ENCODE measurements around the gene IRF6.

The IRF6 gene

DNA sequence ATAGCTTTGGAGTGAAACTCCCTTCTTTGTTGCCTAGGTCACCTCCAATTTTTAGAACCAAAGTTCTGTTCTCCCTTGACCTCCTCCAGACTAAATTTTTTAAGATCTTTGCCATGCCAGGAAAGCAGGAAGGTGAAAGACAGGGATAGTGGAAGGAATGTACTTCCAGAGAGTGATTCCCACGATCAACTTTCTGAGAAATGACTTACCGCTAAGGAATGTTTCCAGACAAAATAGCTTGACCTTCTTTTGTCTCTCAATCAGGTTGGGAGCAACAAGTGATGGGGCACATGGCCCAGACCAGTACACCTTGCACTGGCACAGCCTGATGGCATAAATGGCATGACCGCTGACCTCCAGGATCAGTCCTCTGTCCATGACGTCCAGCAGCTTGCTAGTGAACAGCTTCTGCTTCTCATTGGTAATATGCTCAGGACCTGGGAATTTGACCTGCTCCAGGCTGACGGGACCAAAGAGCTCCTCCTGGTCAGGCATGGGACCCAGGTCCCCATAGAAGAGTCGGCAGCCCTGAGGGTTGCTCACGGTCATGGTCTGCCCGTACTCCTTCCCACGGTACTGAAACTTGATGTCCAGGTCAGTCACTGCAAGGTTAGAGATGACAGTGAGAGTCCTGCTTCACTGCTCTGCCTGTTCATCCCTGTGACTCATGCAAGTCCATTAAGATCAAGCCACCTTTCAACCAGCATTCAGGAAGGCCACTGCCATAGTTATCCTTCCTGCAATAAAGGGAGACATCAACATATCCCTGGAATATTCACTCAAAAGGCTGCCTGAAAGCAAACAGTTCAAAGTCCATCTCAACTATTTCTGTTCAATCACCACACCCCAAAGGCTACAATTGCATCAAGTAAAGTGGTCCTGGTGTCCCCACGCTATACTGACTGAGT, 15.4 kb downstream of the IRF6 start:
- no peak for DNase-seq (ENCODE audit: low read depth)

DNA sequence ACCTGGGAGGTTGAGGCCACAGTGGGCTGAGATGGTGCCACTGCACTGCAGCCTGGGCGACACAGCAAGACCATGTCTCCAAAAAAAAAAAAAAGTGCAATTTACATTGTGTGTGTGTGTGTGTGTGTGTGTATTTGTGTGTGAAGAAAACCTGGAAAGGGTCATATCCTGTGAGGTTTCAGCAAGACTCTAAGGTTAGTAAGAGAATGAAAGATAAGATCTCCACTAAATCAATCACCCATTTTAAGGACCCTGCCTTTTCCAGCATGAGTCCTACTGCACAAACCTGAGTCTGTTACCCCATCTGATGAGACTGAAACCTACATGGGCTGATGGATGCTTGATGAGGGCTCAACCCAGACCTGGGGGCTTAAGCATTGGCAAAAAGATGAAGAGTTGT, 16.7 kb downstream of the IRF6 start:
- DNase-seq (ENCODE audit: low read depth), result no peak

DNA sequence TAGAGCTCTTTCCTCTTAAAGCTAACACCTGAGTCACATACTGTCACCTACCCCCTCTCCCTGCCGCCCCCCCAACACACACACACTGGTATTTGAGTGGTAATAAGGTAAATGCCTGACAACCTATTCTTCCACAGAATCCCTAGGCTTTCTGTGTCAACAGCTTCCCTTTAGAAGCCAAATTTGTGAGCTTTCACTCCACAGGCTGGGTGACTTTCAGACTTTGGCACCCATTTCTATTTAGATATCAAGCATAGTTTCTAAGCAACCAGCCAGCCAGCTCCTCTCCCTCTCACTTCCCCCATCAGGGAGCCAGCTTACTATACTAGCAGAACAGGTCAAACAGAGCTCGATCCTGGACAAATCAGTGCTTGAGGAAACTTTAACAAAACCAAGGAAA, 18.4 kb downstream of the IRF6 start:
- DNase-seq (ENCODE audit: low read depth), result no peak

DNA sequence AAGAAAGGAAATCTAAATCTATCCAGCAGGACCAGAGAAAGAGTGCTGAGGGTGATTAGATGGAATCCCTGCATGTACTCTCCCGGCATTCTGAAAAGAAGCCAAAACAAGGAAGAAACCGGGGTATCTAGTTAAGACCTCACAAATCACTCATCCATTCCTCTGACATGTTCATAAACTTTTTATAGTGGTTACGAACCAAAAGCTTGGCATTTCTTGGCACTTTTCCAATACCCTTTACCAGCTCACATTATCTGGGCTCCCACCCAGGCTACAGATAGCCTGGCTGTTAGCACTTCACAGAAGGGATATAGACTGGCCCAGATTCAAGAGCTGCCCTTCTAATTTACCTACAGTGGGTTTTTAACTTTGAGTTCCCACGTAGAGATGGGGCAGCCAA, 19.8 kb downstream of the IRF6 start:
- DNase-seq (ENCODE audit: low read depth), result no peak

DNA sequence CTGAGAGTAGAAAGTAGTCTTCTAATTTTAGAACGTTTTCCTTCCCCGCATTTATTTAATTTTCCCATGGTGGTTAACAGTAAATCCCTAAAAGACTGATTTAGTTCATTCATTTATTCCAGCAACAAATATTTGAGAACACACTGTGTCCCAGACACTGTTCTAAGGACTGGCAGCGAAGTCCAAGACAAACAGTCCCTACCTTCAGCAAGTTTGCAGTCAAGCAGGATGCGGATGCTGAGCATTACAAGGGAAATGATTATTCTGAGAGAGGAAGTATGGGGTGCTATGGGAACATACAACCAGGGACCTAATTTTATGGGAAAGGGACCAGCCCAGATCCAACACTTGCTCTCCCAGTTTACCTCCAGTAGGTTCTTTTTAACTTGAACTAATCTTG, 20.4 kb downstream of the IRF6 start:
- DNase-seq (ENCODE audit: low read depth), result no peak

DNA sequence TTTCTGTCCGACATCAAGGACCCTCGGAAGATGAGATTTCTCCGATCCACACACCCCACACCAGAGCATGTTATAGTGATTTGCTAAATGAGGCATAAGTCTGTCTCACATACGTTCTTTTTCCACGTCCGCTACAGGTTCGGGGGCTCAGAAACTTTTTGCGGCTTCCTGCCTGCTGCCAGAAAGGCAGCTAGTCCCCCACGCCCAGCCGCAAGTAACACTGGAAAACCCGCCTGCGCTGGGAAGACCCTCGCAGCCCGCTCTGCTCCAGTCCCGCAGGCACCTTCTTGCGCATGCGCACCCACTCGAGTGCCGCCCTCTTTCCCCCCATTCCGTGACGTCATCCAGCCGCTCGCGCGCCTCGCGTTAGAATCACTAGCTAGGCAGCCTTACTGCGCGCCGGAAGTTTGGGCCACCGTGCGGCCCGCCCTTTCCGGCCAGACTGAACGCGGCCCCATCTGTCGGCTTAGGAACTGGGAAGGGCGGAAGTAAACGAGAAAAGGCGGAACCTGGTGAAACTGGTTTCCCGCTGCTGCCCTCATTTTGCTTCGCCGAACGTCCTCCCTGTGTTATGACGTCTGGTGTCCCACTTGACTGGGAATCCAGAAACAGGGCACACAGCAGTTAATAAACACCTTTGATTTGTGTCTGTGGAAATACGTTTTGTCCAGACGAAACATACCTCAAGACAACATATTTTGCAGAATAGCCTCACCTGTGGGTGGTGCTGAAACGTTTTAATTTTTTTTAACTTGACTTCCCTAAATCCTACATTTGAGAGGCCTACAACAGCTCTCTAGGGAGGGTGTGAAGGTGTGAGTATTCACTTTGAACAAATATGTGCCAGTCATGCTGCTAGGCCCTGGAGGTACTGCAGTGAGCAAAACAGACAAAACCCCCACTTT, 21.4 kb downstream of the IRF6 start, which contains the start of gene C1orf74:
Gene C1orf74 (minus strand): TSS at position 295 of the 905 bp plus-strand sequence. CDS start 925 bp downstream, outside the sequence.
- DNase-seq (ENCODE audit: low read depth), result peak; percentile 71

DNA sequence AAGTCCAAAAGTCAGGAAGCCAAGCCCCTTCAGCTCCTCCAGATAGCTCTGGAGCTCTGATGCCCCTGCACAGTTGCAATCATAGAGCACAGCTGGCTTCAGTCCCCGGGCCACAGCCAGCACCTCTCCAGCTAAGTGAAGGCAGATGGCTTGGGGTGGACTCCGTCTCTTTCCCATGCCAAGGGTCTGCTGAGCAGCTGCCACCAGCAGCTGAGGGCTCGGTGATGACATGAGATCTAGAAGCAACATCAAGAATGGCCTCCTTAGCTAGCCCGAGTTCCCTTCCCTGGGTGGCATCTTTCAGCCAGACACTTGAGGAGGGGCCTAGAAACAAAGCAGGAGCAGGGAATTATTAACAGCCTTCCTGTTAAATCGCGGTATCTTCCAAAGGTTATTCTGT, 22.6 kb downstream of the IRF6 start:
- no peak for DNase-seq (ENCODE audit: low read depth)

DNA sequence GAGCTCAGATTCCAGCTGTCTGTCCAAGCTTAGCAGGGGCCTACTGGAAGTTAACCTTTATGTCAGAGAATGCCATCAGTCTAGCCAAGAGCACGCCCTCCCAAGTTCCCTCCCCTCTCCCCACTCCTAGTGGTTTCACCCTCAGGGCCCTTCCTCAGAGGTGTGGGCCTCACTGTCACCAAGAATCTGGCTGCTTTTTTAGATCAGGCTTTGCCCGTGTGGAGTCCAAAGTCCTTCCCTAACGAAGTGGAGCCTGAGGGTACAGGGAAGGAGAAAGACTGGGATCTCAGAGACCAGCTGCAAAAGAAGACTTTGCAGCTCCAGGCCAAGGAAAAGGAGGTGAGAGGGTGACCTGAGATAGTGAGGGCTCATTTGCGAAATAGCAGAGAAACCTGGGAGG, 25.7 kb downstream of the IRF6 start:
- no peak for DNase-seq (ENCODE audit: low read depth)

DNA sequence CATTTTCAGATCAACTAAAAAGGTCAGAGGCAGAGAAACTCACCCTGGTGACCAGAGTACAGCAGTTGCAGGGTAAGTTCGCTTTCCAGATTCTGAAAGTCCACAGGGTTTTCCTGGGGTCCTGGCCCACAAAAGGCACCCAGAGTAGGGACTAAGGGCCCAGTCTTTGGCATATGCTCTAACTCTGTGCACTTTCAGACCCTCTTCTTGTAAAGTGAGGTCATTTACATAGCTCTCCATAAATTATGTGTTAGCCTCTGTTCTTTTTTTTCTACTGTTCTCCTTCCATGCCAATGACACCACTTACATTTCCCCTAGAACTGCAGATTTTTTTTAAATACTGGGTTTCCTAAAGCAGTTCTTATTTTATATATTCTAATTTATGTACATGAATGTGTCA, 27.8 kb downstream of the IRF6 start:
- DNase-seq (ENCODE audit: low read depth), result no peak

DNA sequence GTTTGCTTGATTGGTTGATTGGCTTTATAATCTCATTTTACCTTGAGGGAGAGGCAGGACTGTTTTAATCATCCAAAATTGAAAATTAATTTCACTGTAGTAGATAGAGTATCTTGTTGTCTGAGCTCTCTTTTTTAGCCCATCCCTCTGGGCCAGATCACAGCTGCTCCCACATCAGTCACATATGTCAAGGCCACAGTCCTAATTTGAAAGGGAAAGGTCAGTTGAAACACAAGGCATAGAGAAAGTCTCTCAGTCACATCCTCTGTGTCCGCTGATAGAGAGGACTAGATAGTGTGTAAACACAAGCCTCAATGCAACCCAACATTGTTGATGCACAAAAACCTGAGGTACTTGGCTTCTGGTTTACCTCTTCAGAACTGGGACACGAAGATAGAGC, 28.4 kb downstream of the IRF6 start:
- no peak for DNase-seq (ENCODE audit: low read depth)

DNA sequence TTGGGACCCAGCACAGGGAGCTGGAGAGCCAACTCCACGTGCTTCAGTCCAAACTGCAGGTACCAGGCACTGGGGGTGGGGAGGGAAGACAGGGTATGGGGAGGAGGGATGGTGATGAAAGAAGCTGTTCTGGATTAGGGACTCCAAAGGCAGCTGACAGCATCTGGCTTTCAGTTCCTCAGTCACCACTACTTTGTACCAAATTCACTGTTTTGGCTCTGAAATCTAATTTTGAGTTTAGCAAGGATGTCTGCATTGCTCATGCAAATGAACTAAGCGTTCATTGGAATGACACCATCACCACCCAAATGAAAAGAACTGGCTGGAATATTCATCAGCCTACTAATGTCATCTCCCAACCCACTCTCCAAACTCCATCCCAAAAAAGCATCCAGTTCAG, 30.3 kb downstream of the IRF6 start:
- DNase-seq (ENCODE audit: low read depth), result no peak

DNA sequence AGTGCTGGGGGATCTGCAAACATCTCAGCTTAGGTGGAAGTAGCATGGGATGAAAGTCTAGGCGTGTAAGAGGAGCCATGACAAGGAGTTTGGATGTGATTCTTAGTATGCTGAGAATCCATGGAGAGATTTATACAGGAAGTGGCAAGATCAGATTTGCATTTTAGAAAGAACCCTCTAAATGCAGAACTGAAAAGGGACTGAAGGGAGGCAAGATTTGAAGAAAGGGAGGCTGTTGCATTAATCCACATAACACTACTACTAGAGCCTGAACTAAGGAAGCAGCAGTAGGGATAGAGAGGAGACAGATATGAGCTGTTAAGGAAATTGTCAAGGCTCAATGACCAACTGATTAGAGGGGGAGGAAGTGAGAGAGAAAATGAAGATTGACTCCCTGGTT, 31.4 kb downstream of the IRF6 start:
- no peak for DNase-seq (ENCODE audit: low read depth)

DNA sequence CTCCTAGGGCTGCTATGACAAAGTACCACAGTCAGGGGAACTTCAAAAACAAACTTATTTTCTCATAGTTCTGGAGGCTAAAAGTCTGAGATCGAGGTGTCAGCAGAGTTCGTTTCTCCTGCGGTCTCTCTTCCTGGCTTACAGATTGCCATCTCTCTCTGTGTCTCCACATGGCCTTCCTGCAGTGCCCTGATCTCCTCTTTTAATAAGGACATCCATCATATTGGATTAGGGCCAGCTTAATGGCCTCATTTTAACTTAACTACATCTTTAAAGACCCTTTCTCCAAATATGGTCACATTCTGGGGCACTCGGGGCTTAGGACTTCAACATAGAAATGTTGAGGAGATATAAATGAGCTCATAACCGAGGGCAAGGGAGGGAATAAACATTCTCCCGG, 33.8 kb downstream of the IRF6 start:
- no peak for DNase-seq (ENCODE audit: low read depth)

DNA sequence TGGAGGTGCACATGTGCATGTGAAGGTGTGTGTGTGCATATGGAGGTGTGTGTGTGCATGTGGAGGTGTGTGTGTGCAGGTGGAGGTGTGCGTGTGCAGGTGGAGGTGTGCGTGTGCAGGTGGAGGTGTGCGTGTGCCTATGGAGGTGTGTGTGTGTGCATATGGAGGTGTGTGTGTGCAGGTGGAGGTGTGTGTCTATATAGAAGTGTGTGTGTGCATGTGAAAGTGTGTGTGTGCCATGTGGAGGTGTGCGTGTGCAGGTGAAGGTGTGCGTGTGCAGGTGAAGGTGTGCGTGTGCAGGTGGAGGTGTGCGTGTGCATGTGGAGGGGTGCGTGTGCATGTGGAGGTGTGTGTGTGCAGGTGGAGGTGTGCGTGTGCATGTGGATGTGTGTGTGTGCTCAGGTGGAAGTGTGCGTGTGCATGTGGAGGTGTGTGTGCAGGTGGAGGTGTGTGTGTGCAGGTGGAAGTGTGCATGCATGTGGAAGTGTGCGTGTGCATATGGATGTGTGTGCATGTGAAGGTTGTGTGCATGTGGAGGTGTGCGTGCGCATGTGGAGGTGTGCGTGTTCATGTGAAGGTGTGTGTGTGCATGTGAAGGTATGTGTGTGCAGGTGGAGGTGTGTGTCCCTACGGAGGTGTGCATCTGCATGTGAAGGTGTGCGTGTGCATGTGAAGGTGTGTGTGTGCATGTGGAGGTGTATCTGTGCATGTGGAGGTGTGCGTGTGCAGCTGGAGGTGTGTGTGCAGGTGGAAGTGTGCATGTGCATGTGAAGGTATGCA, 35.1 kb downstream of the IRF6 start:
- no peak for DNase-seq (ENCODE audit: low read depth)

DNA sequence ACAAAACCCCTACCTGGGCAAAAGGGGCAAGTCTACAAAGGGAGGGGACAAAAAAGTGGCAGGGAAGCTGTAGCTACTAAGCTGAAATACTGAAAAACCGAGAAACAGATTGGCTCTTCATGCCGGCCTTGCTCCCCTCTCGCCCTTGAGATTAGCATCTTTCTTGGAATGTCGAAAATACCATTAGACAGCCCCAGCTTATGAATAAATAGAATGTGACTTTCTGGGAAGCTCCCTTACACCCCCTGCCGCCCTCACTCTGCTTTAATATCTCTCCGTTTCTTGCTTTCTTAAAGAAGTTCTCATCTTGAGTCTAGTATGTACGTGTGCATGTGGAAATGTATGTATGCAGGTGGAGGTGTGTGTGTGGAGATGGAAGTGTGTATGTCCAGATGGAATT, 36.0 kb downstream of the IRF6 start:
- no peak for DNase-seq (ENCODE audit: low read depth)

DNA sequence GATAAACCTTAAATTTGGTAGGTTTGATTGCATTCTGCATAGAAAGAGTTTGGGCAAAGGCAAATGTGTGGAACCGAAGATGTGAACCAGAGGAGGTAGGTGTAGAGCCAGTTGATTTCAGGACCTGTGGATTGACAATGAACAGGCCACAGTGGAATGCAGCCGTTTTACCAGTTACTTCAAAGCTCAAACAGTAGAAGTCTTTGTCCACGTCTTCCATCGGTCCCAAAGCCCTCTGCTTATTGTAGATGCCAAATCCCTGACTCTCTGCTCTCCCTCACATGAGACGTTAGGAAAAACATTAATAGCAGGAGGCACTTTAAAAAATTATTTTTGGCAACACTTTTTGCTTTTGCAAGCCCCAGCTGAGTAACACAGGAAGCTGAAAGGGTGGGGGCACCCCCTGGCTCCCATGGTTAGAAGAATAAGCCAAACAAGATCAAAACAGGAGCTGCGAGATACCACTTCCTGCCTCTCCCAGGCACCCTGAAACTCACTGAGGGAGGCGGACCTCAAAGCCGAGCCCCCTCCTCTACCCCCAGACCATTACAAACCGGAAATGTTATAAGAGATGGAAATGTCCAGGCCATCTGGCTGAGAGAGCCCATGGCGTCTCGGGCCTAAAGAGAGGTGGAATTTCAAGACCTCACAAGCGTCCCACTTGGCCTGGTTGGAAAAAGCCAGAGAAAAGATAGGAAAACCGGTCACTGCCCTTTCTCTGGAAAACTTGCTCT, 36.6 kb downstream of the IRF6 start:
- DNase-seq (ENCODE audit: low read depth), result peak; percentile 71

DNA sequence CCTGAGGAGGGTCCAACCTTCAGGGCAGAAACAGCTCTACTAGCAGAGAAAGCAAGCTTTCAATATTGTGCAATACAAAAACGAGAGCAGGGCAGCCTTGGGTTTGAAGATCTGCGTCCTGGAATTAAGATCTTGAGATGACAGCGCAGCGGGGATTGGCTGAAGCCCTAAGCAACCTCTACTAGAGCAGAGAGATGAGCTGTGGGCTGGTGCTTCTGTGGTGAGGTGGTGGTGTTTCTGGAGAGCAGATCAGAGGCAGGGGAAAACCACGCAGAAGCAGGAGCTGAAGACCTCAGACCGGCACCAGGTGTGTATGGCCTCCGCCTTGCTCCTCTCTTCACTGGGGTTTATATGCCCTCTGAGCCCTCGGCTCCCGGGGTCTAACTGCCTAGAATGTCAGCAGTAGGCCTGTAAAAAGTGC, 37.6 kb downstream of the IRF6 start:
- DNase-seq (ENCODE audit: low read depth), result no peak

DNA sequence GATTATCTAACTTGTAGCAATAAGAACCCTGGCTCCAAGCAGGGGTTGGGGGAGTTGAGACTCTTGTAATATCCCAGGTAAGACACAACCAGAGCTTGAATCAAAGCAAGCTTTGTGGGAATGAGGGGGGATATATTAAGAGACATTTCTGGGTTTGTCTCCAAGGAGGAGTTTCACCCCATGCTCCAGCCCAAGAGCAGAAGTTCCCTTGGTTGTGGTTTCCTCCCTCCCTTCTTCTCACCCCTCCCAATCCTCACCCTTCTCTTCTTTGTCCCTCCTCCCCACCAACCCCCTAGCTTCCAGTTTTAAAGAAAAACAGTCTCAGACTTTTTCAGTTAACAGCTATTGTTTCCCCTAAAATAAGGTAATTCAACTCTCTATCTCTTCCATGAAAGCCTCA, 38.2 kb downstream of the IRF6 start:
- DNase-seq (ENCODE audit: low read depth), result no peak

DNA sequence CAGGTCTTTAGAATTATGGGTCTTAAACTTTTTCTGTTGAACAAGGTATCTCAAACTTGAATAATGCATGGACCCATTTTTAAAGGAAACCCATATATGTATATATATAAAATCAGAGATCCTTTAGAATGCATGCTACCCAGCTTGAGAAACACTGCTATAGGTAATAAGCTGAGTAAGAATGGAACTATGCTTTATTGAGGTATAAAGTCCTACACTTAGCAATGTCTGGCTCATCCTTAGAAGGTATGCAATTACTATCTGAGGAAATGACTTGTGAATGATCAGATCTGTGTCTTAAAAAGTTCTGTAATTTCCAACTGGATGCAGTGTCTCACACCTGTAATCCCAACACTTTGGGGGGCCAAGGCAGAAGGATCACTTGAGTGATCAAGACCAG, 38.8 kb downstream of the IRF6 start:
- no peak for DNase-seq (ENCODE audit: low read depth)

DNA sequence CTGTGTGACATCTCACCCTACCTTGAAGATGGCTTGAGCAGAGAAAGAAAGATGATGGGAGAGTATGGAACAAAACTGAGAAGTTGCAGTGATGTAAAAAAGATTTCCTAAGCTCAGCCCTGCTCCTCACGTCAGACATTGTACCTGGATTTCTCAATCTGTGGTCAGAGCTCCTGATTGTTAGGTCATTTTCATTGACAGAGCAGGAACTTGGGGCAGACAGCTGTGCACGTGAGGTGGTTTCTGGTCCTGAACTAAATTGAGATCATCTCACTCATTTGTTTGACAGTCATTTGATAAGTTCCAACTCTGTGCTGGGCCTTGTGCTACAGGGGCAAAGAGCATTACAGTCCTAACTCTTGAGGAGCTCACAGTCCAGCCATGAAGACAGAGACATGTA, 39.9 kb downstream of the IRF6 start:
- DNase-seq (ENCODE audit: low read depth), result no peak

DNA sequence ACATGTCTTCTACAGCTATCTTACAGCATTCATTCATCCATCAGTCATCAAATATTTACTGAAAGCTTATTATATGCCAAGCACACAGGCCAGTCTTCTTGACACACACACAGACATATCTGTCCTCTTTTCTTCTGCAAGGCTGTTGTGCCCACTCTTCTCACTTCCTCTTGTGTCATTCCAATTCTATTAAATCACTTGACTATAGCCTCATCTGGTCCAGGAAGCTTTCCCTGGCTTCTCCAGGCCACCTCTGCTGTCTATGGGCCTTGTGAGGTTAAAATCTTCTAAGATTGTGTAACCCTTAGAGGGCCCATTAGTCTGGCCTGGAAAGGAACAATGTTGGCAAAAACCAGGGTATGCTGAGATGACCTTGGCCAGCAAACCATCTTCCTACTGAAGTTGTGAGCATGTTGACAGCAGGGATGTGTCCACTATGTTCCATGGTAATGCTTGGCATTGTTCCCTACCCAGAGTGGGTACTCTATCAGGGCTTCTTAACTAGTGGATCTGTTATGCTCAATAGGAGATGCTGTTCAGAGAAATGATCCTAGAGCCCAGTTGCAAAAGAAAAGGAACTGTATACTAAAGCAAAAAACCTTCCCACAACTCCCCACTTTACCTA, 44.8 kb downstream of the IRF6 start:
- DNase-seq (ENCODE audit: low read depth), result no peak
